K562 (cell line): Measurements from ENCODE around the gene KAT2B. TPM values are rescaled to one million over a fixed set of nuclear protein-coding genes. Genes with fewer than 3 reads are reported as not detected.

Source experiments
- ATAC-seq: fragments of 200-7000 bp; cut with Tn5 transposase; 3 replicates; pipeline ENCODE4 v1.9.1; 2020; ENCODE audit warnings: moderate library complexity
- BruUV-seq: library from RNA; stranded (reverse); fragments of 400-500 nt; replicated peaks from 2 replicates; lab custom pipeline; 2021; lab: Mats Ljungman, UMichigan
- CTCF ChIA-PET: fragments of 300-600 bp; formaldehyde crosslinking; extraction: SDS; loops from one replicate; lab custom pipeline; 2021; ENCODE audit warnings: low intra/inter-chr PET ratio; lab: Yijun Ruan, JAX
- POLR2A ChIA-PET: fragments of 300-600, 350-650 bp; sonication (Branson Sonifier 250); formaldehyde crosslinking; extraction: SDS; loops from one replicate; lab custom pipeline; 2021; ENCODE audit warnings: antibody characterized with exemption, inconsistent platforms; lab: Yijun Ruan, JAX
- DNase-seq, 4 experiments: peaks; one replicate each; pipeline versions ENCODE4 v3.0.0 to v3.0.0-alpha.2; 2011 to 2018; ENCODE audit warnings: low spot score in 3 of 4, mixed read lengths in 3 of 4; ENCODE audit errors: extremely low read depth in 1 of 4
- FAIRE-seq: peaks from 2 replicates; lab custom pipeline; 2011; peaks lifted over from hg19 to GRCh38; lab: Jason Lieb, UNC
- H2AFZ ChIP-seq: 2 replicates; pipeline ENCODE4 v1.6.0; 2011; ENCODE audit warnings: low read depth, low read length, control low read depth, inconsistent platforms
- H3K27ac ChIP-seq: fragments of 200-600 bp; 3 replicates; pipeline ENCODE4 v1.8.0; 2011; ENCODE audit warnings: low read depth, mild to moderate bottlenecking, control low read depth, inconsistent platforms, low read length, moderate library complexity, mixed read lengths; ENCODE audit errors: extremely low read depth
- H3K27me3 ChIP-seq, 2 experiments: fragments of 300-600 bp in 1 of 2; 2 replicates in 1 of 2; 3 replicates in 1 of 2; pipeline versions ENCODE4 v1.6.0 to v1.8.0; 2011; ENCODE audit warnings: inconsistent platforms in 2 of 2, low read length in 2 of 2, mild to moderate bottlenecking in 1 of 2, mixed read lengths in 1 of 2, moderate library complexity in 1 of 2; ENCODE audit not compliant: control insufficient read depth in 2 of 2, insufficient read depth in 2 of 2
- H3K36me3 ChIP-seq: fragments of 300-600 bp; 3 replicates; pipeline ENCODE4 v1.8.0; 2011; ENCODE audit warnings: mild to moderate bottlenecking, low read length, inconsistent platforms; ENCODE audit not compliant: control insufficient read depth, insufficient read depth
- H3K4me1 ChIP-seq, 2 experiments: fragments of 200-600 bp in 1 of 2; replicated peaks in 1 of 2; 2 replicates in 1 of 2; 3 replicates in 1 of 2; pipeline versions ENCODE4 v1.5.1 to v1.8.0; 2011; ENCODE audit warnings: inconsistent platforms in 2 of 2, low read length in 2 of 2, mild to moderate bottlenecking in 1 of 2, mixed read lengths in 1 of 2, moderate library complexity in 1 of 2; ENCODE audit not compliant: control insufficient read depth in 2 of 2, insufficient read depth in 2 of 2
- H3K4me2 ChIP-seq: 2 replicates; pipeline ENCODE4 v1.6.1; 2011; ENCODE audit warnings: low read length, control low read depth, inconsistent platforms, mixed read lengths; ENCODE audit not compliant: insufficient read depth
- H3K4me3 ChIP-seq: fragments of 200-600 bp; sonication (generic), shearing (Covaris generic); 2 replicates; pipeline ENCODE4 v1.5.1; 2016; ENCODE audit warnings: control low read depth, inconsistent platforms
- H3K79me2 ChIP-seq: fragments of 200-600 bp; 3 replicates; pipeline ENCODE4 v1.8.0; 2011; ENCODE audit warnings: low read length, inconsistent platforms; ENCODE audit not compliant: control insufficient read depth, insufficient read depth
- H3K9ac ChIP-seq, 2 experiments: 2 replicates each; pipeline versions ENCODE4 v1.6.0 to v1.6.1; 2011; ENCODE audit warnings: low read depth in 2 of 2, low read length in 2 of 2, control low read depth in 1 of 2, inconsistent platforms in 1 of 2, mild to moderate bottlenecking in 1 of 2, mixed read lengths in 1 of 2; ENCODE audit not compliant: insufficient read depth in 1 of 2
- H3K9me1 ChIP-seq: one replicate; pipeline ENCODE4 v1.6.0; 2011; ENCODE audit warnings: inconsistent platforms, mild to moderate bottlenecking, low read length, moderate library complexity; ENCODE audit not compliant: control insufficient read depth, insufficient read depth
- H3K9me3 ChIP-seq: replicated peaks from 2 replicates; pipeline ENCODE4 v1.5.1; 2011; ENCODE audit warnings: low read depth, low read length, inconsistent platforms; ENCODE audit not compliant: control insufficient read depth, insufficient read depth
- H4K20me1 ChIP-seq: replicated peaks from 2 replicates; pipeline ENCODE4 v1.6.1; 2011; ENCODE audit warnings: low read length, inconsistent platforms, mixed read lengths; ENCODE audit not compliant: control insufficient read depth, insufficient read depth
- CREB5 ChIP-seq: fragments of 250-450 bp; sonication (Bioruptor Pico); IDR thresholded peaks from 2 replicates; pipeline ENCODE4 v1.5.0; 2020; ENCODE audit warnings: mild to moderate bottlenecking
- KLF10 ChIP-seq: fragments of 250-450 bp; sonication (Bioruptor Pico); IDR thresholded peaks from 2 replicates; pipeline ENCODE4 v1.6.1; 2021; ENCODE audit warnings: matching md5 sums
- PCBP2 ChIP-seq: fragments of 200-400 bp; formaldehyde crosslinking; IDR thresholded peaks from 2 replicates; pipeline ENCODE4 v1.6.1; 2018; ENCODE audit warnings: low read length, low read depth, mild to moderate bottlenecking, moderate library complexity; ENCODE audit not compliant: poor library complexity, severe bottlenecking
- RBM17 ChIP-seq: fragments of 200-400 bp; formaldehyde crosslinking; IDR thresholded peaks from 2 replicates; pipeline ENCODE4 v1.6.1; 2017; ENCODE audit warnings: low read depth, mild to moderate bottlenecking, low read length, borderline replicate concordance
- TOE1 ChIP-seq, 2 experiments: fragments of 450-650 bp in 1 of 2; sonication (generic) in 1 of 2; formaldehyde crosslinking in 1 of 2; IDR thresholded peaks; 2 replicates each; pipeline versions ENCODE4 v1.7.1 to v1.8.0; 2016 to 2022; ENCODE audit warnings: borderline replicate concordance in 2 of 2, mild to moderate bottlenecking in 2 of 2, antibody characterized with exemption in 1 of 2, inconsistent platforms in 1 of 2, low read depth in 1 of 2, missing genetic modification reagents in 1 of 2, moderate library complexity in 1 of 2
- WGBS: fragments of 100-300 bp; shearing (Covaris generic); methylation state at CpG from one replicate; pipeline ENCODE4 v1.1.6; 2016; ENCODE audit warnings: low coverage, mixed read lengths; ENCODE audit not compliant: insufficient coverage; ENCODE audit errors: missing lambda C conversion rate; 5-methylcytosine and 5-hydroxymethylcytosine counted together
- in situ Hi-C: fragments of 300-500 bp; cut with MboI; formaldehyde crosslinking; loops from 4 replicates; pipeline ENCODE4 v1.15.0; 2018; ENCODE audit warnings: inconsistent platforms, mixed read lengths
- intact Hi-C: fragments of 100-400 bp; cut with micrococcal nuclease; formaldehyde crosslinking; loops from 2 replicates; pipeline ENCODE4 v1.14.2; 2022
- polyA plus RNA-seq, 8 experiments: library from polyadenylated mRNA; depleted of rRNA in 4 of 8; stranded (reverse) in 5 of 8; unstranded in 3 of 8; fragments of >200 nt; fragmentation: Nextera tagmentation in 2 of 8; fragmentation: Illumina TruSeq in 1 of 8; extraction: Ambion mirVana in 2 of 8; extraction: Trizol in 1 of 8; gene quantifications; 2 replicates each; pipeline versions ENCODE4 v1.2.1 to v1.2.3, GENCODE V29; 2011 to 2014; ENCODE audit warnings: inconsistent platforms in 1 of 8, missing spikeins in 1 of 8
- total RNA-seq, 7 experiments: library from RNA; depleted of rRNA in 6 of 7; stranded (reverse); fragments of >200 nt in 6 of 7; fragmentation: Illumina TruSeq in 2 of 7; extraction: Trizol in 2 of 7; gene quantifications; 2 replicates each; pipeline versions ENCODE4 v1.2.1 to v1.2.3, GENCODE V29; 2011 to 2021; ENCODE audit warnings: low replicate concordance in 1 of 7
- TF ChIP-seq, protein P1 (sequence below): fragments of 450-650 bp; conservative IDR thresholded peaks from 2 replicates; pipeline ENCODE4 v1.6.1; 2016; ENCODE audit warnings: missing genetic modification characterization, low read depth, mild to moderate bottlenecking, missing compliant biosample characterization, moderate library complexity

The KAT2B gene
- total and polyA plus RNA-seq, 9 of the 15 experiments (the other 6 are each of a cell fraction or from before 2014, with no cell fraction given) = 3.3 to 14.9 (median 12.2) TPM

- in situ Hi-C loops = no loop called here
- 0% methylated on average over 1 of the region's 1 CpG for WGBS
- TF ChIP-seq KLF10 (no peak), TOE1 (IDR thresholded peaks at IDR 0.05; ENCODE audit: borderline replicate concordance) (no peak), TOE1 (CRISPR knock-in tag; IDR thresholded peaks at IDR 0.05; ENCODE audit: borderline replicate concordance, low read depth) (no peak), PCBP2 (no peak), RBM17 (no peak), CREB5 (no peak)
- TF ChIP-seq, protein P1, sequence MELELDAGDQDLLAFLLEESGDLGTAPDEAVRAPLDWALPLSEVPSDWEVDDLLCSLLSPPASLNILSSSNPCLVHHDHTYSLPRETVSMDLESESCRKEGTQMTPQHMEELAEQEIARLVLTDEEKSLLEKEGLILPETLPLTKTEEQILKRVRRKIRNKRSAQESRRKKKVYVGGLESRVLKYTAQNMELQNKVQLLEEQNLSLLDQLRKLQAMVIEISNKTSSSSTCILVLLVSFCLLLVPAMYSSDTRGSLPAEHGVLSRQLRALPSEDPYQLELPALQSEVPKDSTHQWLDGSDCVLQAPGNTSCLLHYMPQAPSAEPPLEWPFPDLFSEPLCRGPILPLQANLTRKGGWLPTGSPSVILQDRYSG = no peak
- TF ChIP-seq, all 486 proteins: peak for 0
These were observed 96.0 kb downstream of the KAT2B start for GRCh38 chr3:20136231-20136630.

More at GRCh38 chr3:20136231-20136630, 96.0 kb downstream of the KAT2B start:
- no peaks in the 10 kb centered on the region for H3K79me2 ChIP-seq
- no peak overlapping the region for H2AFZ ChIP-seq
- no peak overlapping the region for H3K4me3 ChIP-seq
- no TSS peak for BruUV-seq
- H3K27ac ChIP-seq = no peak overlapping the region
- ChIA-PET CTCF (no interaction called here), POLR2A (no interaction called here)
- ATAC-seq (no peak), DNase-seq (no peak), FAIRE-seq (no peak)
- H3K36me3 ChIP-seq = peaks cover 2% of the 10 kb centered on the region; the same call in 2 of the 3 replicates
- H3K27me3 ChIP-seq = no peaks in the 10 kb centered on the region
- no peak overlapping the region for H3K9ac ChIP-seq
- H3K4me1 ChIP-seq = no peaks in the 10 kb centered on the region
- H4K20me1 ChIP-seq = no peaks in the 10 kb centered on the region
- no peaks in the 10 kb centered on the region for H3K9me3 ChIP-seq
- no peaks in the 10 kb centered on the region for H3K9me1 ChIP-seq
- H3K4me2 ChIP-seq = no peak overlapping the region
- intact Hi-C loops = no loop called here
